Stimulated activated CD8-positive, alpha-beta memory T cell treated with anti-CD3 and anti-CD28 coated beads, Interleukin-12 subunit alpha, Interleukin-12 subunit beta, amount 100 ng/mL, for 24 hours (primary cell): ENCODE results near the gene UNC13C.

Experiments
- DNase-seq: peaks from one replicate; pipeline ENCODE4 v3.0.0-alpha.2; 2020; ENCODE audit errors: extremely low read depth

Gene UNC13C

DNA sequence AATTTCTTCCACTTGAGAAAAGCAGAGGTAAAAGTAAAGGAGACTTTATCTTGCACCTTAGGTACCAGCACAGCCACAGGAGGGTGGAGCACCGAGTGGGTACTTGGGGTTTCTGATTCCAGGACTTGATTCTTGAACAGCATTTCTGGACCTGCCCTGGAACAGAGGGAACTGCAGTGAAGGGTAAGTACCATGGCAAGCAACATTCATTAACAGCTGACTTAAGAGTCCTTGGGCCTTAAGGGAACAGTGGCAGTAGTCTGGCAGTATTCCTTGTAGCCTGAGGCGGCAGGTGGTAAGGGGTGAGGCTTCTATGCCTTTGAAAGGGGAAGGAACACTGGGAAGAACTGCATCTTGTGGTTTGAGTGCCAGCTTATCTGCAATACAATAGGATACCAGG is 666.6 kb downstream of the UNC13C start:
- DNase-seq, result no peak

DNA sequence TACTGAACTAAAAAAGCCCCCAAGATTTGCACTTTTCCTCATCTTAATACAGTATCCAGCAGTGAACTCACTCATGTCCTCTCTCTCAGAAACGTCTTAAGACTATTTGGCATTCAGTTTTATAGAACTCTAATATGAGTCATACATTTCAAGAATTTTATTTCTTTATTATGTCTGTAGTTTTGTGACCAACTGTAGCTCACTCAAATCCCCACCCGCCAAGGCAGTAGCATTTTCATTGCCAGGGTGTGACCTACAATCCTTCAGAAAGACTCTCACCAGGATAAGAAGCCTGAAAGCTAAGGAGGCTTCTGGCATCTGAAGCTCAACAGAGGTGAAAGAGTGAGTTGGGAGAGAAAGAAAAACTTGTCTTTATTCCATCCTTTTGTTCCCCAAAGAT is 681.4 kb downstream of the UNC13C start:
- DNase-seq, result no peak

DNA sequence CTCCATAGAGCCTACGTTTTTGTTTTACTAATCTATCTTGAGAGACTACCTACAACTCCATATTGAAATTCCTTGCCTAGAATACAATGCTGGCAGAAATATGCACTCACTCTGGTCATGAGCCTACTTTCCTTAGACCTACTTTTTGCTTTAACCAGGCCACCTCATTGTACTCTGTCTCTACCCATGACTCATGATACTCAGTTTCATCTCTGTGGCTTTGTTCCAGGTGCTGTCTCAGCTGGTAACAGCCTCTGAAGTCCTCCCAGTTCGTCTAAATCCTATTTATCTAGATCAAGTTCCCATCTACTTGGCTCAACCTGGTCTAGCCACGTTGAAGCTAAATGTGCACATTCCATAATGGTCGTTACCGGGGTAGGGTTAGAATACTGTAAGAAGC is 682.1 kb downstream of the UNC13C start:
- DNase-seq, result no peak

DNA sequence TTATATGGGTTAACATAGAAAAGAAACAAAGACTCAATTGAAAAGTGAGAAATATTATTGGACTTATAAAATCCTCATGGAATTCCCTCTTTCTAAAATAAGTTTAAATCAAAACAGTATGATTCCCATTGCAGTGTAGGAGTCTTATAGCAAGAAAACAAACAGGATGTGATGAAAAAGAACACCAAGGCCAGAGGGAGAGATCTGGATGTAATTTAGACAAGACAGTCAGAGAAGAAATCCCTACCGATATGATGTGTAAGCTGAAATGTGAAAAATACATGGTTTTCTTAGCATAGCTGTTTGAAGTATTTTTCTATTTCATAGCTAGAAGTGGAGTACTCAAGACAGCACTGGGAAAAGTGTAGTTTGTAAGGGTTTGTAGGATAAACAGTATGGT is 697.0 kb downstream of the UNC13C start:
- DNase-seq, result no peak

DNA sequence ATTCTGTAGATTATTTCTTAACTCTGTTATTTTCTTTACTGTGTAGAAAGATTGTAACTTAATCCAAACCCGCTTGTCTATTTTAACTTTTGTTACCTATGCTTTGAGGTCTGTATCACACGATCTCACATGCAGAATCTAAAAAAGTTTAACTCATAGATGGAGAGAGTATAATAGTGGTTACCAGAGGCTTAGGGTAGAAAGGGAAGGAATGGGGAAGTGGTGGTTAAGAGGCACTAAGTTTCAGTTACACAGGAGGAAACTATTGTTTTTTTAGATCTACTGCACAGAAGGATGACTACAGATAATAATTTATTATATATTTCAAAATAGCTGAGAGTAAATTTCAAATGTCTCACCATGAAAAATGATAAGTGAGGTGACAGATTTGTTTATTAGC is 703.3 kb downstream of the UNC13C start:
- no peak for DNase-seq
